ENCODE measurements around the gene ADAMTSL1.

The ADAMTSL1 gene

DNA sequence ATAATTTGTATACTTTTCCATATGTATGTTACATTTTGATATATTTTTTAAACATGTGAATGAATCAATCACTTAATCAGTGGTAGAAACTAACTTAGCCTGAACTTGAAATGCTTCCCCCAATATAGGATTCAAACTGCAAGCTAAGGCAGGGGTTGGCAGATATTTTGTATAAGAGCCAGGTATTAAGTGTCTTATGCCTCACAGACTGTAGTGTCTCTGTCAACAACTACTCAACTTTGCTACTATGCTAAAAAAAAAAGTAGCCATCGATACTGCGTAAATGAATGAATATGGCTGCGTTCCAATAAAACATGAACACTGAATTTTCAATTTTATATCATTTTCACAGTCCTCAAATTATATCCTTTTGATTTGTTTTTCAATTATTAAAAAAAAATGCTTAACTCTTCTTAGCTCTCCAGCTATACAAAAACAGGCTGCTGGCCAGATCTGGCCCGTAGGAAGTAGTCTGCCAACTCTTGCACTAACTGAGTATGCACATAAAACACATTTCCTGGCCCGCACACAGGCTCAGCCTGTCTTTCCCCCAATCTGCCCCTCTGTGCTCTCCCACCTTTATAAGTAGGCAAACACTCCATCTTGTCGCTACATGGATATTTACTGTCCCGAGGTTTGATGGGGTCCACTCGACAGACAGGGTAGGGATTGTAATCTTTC lies 467.2 kb downstream of the ADAMTSL1 start:
- TF ChIP-seq, protein P1, sequence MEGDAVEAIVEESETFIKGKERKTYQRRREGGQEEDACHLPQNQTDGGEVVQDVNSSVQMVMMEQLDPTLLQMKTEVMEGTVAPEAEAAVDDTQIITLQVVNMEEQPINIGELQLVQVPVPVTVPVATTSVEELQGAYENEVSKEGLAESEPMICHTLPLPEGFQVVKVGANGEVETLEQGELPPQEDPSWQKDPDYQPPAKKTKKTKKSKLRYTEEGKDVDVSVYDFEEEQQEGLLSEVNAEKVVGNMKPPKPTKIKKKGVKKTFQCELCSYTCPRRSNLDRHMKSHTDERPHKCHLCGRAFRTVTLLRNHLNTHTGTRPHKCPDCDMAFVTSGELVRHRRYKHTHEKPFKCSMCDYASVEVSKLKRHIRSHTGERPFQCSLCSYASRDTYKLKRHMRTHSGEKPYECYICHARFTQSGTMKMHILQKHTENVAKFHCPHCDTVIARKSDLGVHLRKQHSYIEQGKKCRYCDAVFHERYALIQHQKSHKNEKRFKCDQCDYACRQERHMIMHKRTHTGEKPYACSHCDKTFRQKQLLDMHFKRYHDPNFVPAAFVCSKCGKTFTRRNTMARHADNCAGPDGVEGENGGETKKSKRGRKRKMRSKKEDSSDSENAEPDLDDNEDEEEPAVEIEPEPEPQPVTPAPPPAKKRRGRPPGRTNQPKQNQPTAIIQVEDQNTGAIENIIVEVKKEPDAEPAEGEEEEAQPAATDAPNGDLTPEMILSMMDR (conservative IDR thresholded peaks at IDR 0.05; ENCODE audit: low read depth, low read length): no peak
- no peak for DNase-seq (ENCODE audit: low read depth)

DNA sequence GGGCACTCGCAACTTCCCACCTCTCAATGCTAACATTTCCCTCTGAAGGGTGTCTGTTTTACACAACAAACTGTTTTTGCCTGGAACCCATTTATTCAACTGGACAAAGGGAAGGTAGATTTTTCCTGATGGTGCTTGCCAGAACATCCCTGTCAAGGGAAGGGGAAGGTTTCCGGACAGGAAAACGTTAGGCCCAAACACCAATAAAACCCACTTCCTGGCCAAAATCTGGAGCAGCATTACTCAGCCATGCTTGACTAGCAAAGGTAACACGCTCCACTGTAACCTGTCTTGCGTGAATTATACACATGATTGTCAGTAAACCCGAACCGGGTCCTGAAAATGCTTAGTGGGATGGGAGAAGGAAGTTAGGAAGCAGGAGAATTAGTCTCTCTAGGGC lies 468.8 kb downstream of the ADAMTSL1 start:
- TF ChIP-seq, protein P1 (conservative IDR thresholded peaks at IDR 0.05; ENCODE audit: low read depth, low read length): no peak
- no peak for DNase-seq (ENCODE audit: low read depth)
- no peak overlapping the region for H3K4me3 ChIP-seq (ENCODE audit: low read length)

More for the DNA sequence above, 467.2 kb downstream of the ADAMTSL1 start:
- H3K4me3 ChIP-seq (ENCODE audit: low read length): no peak overlapping the region

DNA sequence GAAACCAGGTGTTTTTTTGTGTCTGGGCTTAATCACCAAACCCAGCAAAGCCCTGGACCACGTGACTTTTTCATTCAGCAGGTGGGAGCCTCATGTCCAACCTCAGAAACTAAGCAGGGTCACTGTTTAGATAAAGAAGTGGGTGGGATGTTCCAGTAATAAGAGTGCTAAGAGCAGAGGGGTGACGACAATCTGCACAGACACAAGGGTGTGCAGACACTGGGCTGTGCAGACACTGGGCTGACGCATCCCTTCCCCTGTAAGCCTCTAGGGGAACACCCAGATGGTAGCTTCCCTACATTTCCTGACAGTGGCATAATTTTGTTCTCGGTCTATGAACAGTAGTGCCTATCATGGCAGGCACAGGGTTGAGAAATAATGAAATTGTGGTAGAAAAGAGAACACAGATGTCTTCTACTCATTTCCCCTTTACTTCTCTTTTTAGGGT lies 474.0 kb downstream of the ADAMTSL1 start:
- TF ChIP-seq, protein P1 (conservative IDR thresholded peaks at IDR 0.05; ENCODE audit: low read depth, low read length): no peak
- no peak for DNase-seq (ENCODE audit: low read depth)

DNA sequence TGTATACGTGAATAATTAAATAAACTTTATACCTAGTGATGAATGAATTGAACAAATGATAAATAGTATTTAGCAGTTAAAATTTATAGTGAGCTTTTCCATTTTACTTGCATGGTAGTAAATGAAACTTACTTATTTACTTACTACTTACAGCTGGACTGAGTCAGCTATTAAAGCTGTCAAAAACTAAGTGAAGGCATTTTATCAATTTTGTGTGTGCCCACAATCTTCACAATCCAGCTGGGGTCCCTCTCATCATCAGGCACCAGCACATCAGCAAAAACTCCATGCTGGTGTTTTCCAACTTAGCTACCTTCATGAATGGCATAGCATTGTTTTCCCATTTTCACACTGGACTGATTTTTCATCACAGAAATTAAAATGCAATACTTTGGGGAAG lies 478.0 kb downstream of the ADAMTSL1 start:
- TF ChIP-seq, protein P1 (conservative IDR thresholded peaks at IDR 0.05; ENCODE audit: low read depth, low read length): no peak
- H3K4me3 ChIP-seq (ENCODE audit: low read length): no peak overlapping the region
- DNase-seq (ENCODE audit: low read depth): no peak

More for the DNA sequence above, 474.0 kb downstream of the ADAMTSL1 start:
- no peak overlapping the region for H3K4me3 ChIP-seq (ENCODE audit: low read length)

DNA sequence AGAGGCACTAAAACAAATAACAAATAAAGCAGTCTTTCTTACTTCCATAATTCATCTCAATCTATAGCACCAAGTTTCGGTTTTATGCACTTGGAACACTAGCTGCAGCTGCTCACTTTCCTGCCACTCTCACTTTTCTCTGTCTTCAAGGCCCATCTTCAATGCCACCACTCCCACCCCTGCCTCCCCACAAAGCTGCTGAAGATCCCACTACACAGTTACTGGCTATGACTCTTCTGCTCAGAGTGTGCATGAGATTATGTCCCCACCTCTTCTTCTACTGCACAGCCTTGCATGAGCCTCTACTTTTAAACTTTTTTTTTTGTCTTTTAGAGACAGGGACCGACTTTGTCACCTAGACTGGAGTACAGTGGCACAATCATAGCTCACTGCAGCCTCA lies 481.7 kb downstream of the ADAMTSL1 start:
- TF ChIP-seq, protein P1 (conservative IDR thresholded peaks at IDR 0.05; ENCODE audit: low read depth, low read length): no peak
- no peak overlapping the region for H3K4me3 ChIP-seq (ENCODE audit: low read length)
- DNase-seq (ENCODE audit: low read depth): no peak
